RWPE1 (cell line): ENCODE data around the gene CAMKK2.

Experiments used
- CTCF ChIA-PET: fragments of 350-600 bp; sonication (Branson Sonifier 250); formaldehyde crosslinking; extraction: SDS; loops from one replicate; lab custom pipeline; 2021; lab: Yijun Ruan, JAX
- POLR2A ChIA-PET: fragments of 400-600 bp; formaldehyde crosslinking; extraction: SDS; loops from one replicate; lab custom pipeline; 2020; ENCODE audit warnings: antibody characterized with exemption; ENCODE audit not compliant: low non-redundant PET; lab: Yijun Ruan, JAX
- DNase-seq: peaks from one replicate; pipeline ENCODE4 v3.0.0; 2012; ENCODE audit warnings: low spot score
- H3K27ac ChIP-seq: fragments of 450-650 bp; 2 replicates; pipeline ENCODE4 v1.5.1; 2017
- TF ChIP-seq, protein P1 (sequence below): fragments of 450-650 bp; conservative IDR thresholded peaks from 2 replicates; pipeline ENCODE4 v1.5.1; 2017; ENCODE audit warnings: low read depth, mild to moderate bottlenecking

CAMKK2 gene

GRCh38 chr12:121274036-121274763 lies 22.3 kb downstream of the CAMKK2 start:
- ChIA-PET POLR2A (no interaction called here), CTCF (no interaction called here)
- H3K27ac ChIP-seq, result no peak overlapping the region
- no peak for DNase-seq
- TF ChIP-seq, protein P1, sequence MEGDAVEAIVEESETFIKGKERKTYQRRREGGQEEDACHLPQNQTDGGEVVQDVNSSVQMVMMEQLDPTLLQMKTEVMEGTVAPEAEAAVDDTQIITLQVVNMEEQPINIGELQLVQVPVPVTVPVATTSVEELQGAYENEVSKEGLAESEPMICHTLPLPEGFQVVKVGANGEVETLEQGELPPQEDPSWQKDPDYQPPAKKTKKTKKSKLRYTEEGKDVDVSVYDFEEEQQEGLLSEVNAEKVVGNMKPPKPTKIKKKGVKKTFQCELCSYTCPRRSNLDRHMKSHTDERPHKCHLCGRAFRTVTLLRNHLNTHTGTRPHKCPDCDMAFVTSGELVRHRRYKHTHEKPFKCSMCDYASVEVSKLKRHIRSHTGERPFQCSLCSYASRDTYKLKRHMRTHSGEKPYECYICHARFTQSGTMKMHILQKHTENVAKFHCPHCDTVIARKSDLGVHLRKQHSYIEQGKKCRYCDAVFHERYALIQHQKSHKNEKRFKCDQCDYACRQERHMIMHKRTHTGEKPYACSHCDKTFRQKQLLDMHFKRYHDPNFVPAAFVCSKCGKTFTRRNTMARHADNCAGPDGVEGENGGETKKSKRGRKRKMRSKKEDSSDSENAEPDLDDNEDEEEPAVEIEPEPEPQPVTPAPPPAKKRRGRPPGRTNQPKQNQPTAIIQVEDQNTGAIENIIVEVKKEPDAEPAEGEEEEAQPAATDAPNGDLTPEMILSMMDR, result no peak

GRCh38 chr12:121273364-121273896 lies 23.1 kb downstream of the CAMKK2 start:
- no peak overlapping the region for H3K27ac ChIP-seq
- POLR2A ChIA-PET, result no interaction called here
- CTCF ChIA-PET, result no interaction called here
- TF ChIP-seq, protein P1, result no peak
- DNase-seq, result no peak

GRCh38 chr12:121267822-121268221 lies 28.7 kb downstream of the CAMKK2 start:
- ChIA-PET CTCF (no interaction called here), POLR2A (no interaction called here)
- TF ChIP-seq, protein P1, result no peak
- no peak for DNase-seq
- H3K27ac ChIP-seq, result no peak overlapping the region

DNA sequence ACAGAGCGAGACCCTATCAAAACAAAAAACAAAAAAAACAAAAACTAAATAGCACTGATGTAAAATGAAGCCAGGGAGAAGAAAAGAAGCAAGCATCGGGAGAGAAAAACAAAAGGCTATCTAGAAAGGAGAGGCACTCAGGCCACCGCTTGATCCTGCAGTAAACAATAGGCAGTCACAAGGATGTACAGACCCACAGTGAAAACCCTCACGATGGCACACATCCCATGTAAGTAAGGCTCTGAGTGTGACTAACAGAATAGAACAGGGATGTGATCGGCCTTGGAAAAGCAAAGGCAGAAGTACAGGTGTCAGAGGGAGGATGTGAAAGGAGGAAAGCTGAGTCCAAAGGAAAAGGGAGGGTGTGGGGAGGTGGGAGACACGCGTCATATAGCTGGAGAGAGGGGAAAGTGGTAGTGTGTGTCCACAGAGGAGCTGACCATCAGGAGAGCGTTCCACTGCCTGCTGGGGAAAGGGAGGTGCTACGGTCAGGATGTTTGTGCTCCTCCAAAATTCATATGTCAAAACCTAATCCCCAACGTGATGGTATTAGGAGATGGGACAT lies 31.5 kb downstream of the CAMKK2 start:
- H3K27ac ChIP-seq, result no peak overlapping the region
- TF ChIP-seq, protein P1, result no peak
- DNase-seq, result no peak
- ChIA-PET CTCF (no interaction called here), POLR2A (no interaction called here)

DNA sequence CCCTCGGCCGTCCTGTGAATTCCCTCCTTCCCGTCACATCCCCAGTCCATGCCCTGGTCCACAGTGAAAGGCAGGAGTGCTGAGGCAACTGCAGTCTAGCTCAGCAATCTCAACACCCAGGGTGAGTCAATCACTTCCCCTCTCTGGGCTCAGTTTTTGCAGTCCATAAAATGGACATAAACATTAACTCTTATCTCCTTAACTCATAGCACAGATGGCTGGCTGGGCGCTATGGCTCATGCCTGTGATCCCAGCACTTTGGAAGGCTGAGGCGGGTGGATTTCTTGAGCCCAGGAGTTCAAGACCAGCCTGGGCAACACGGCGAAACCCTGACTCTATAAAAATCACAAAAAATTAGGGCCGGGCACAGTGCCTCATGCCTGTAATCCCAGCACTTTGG lies 32.4 kb downstream of the CAMKK2 start:
- TF ChIP-seq, protein P1, result no peak
- no peak overlapping the region for H3K27ac ChIP-seq
- no peak for DNase-seq
- ChIA-PET CTCF (no interaction called here), POLR2A (no interaction called here)

GRCh38 chr12:121263206-121263935 lies 33.1 kb downstream of the CAMKK2 start:
- H3K27ac ChIP-seq, result no peak overlapping the region
- POLR2A ChIA-PET, result no interaction called here
- TF ChIP-seq, protein P1, result no peak
- no peak for DNase-seq
- CTCF ChIA-PET, result no interaction called here
